Rectal smooth muscle tissue (tissue), 1 donor: ENCODE measurements around the gene C11orf97.

Experiments used
- H3K27ac ChIP-seq: one replicate; pipeline ENCODE4 v1.7.0; 2013; ENCODE audit warnings: low read depth, low read length, inconsistent platforms
- H3K27me3 ChIP-seq: one replicate; pipeline ENCODE4 v1.7.0; 2013; ENCODE audit warnings: low read length; ENCODE audit not compliant: control insufficient read depth, insufficient read depth
- H3K36me3 ChIP-seq: one replicate; pipeline ENCODE4 v1.7.0; 2013; ENCODE audit warnings: low read length; ENCODE audit not compliant: control insufficient read depth, insufficient read depth
- H3K4me1 ChIP-seq: one replicate; pipeline ENCODE4 v1.7.0; 2013; ENCODE audit warnings: low read length; ENCODE audit not compliant: control insufficient read depth, insufficient read depth
- H3K4me3 ChIP-seq: one replicate; pipeline ENCODE4 v1.7.0; 2013; ENCODE audit warnings: low read length
- H3K9ac ChIP-seq: one replicate; pipeline ENCODE4 v1.7.0; 2013; ENCODE audit warnings: low read length

C11orf97 gene, protein sequence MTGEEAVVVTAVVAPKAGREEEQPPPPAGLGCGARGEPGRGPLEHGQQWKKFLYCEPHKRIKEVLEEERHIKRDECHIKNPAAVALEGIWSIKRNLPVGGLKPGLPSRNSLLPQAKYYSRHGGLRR

DNA sequence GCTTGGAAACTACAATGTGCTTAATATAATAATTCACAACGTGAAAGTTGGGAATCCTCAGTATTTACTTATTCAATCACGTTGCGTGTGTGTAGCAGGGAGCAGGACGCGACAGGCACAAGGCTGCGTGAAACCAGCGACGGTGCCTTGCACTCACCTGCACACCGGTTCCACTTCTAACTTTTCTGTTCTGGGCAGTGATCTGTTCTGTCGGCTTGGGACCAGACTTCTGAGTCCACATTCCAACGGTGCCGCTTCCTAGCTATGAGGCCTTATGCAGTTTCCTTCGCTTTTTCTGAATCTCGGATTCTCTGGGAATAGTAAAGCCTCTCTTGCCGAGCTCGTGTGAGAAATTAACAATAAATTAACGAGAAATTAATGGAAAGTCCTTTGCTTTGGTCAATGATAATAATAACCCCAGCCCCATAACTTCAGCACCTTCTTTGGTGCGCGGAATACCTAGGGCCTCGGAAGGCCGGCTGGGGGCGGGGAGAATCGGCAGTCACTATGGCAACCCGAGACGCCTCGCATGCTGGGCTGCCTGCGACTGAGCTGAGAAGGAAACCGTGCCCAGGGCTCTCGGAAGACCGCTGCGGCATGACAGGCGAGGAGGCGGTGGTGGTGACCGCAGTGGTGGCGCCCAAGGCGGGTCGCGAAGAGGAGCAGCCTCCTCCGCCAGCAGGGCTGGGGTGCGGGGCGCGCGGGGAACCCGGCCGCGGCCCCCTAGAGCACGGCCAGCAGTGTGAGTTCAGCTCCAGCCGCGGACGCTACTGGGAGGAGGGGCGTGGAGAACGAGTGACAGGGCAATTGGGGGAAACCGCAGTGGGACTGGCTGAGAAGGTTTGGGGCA is at the start of gene C11orf97:
TSS of gene C11orf97 (plus strand) at position 530 of the 850 bp plus-strand sequence. CDS start at position 598, 68 bp downstream.
- H3K27ac ChIP-seq, result no peak within 1 kb of the TSS
- peak within 1 kb of the TSS; percentile 66 for H3K4me3 ChIP-seq
- no peaks in the 10 kb centered on the region for H3K27me3 ChIP-seq
- H3K9ac ChIP-seq, result no peak within 1 kb of the TSS
- H3K36me3 ChIP-seq, result no peaks in the 10 kb centered on the region
- no peaks in the 10 kb centered on the region for H3K4me1 ChIP-seq

DNA sequence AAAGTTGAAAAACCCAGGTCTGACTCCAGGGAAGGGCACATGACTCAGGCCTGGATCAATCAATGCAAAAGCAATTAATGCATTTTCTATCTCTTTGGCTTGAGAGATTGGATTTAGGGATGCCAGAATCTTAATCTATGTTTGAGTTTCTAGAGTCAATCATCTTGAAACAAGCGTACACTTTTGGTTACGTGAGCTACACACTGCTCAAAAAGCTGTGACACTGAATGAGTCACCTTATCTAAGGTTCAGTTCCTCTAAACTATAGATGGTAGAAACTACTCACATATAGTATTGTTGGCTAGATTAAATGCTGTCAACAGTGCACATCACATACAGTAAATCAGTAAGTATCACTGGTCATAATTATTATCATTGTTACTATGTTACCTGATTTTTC is 42.8 kb upstream of the C11orf97 start:
- no peak overlapping the region for H3K4me3 ChIP-seq
- H3K27me3 ChIP-seq, result no peaks in the 10 kb centered on the region
- peaks cover 3% of the 10 kb centered on the region for H3K36me3 ChIP-seq
- no peak overlapping the region for H3K27ac ChIP-seq
- no peaks in the 10 kb centered on the region for H3K4me1 ChIP-seq
- H3K9ac ChIP-seq, result no peak overlapping the region

DNA sequence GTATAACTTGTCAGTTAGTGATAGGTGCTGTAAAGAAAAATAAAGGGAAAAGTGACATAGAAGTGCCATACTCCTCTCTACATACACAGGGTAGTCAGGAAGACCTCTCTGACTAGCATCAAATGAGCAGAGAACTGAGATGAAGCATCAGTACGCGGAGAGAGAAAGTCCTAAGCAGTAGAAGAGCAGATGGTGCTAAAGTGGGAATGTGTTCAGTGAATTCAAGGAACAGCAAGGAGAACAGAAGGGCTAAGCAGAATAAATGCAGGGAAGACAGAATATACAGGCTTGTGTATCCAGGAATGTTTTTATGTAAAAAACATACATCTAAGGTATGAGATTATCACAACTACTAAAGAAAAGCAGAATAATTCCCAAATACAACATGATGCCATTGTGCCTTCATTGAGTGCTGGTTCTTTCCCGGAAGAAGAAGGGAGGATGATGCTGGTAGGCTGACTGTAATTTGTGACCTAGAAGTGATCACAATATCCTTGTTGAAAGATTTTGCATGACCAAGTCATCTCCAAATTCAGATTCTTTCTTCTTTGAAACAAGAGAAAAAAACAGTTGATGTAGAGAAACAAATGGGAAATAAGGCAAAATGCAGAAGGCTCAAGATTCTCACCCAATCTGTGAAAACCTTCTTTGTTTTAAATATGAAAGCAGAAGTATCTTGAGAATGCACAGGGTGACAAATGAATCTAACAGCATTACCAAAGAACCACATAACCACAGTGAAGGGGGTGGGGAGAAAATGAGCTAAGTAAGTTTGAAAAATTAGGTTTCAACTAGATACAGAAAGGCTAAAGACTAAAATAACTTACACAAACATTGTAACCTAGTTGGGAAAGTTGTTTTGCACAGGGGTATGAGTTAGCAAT is 39.1 kb upstream of the C11orf97 start:
- Histone ChIP-seq H3K36me3 (peaks cover 3% of the 10 kb centered on the region), H3K27me3 (no peaks in the 10 kb centered on the region), H3K9ac (no peak overlapping the region), H3K27ac (no peak overlapping the region), H3K4me1 (no peaks in the 10 kb centered on the region), H3K4me3 (no peak overlapping the region)

DNA sequence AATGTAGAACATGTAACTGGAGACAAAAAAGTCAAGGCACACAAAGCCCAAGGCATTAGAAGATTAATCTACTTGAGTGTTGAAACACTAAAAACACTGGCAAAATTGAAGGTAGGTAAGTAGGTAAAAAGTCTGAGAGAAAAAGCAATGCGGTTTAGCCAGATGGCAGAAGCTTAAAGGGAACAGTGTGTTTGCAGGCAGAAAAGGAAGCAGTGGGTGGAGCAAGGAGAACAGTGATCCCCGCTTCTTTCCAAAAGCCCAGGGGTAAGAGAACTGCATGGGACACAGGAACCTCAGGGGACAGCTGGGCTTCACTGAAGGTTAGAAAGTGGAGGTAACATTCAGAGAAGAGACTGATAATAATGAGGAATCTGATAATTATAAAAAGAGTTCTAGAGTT is 34.6 kb upstream of the C11orf97 start:
- Histone ChIP-seq H3K36me3 (peaks cover 3% of the 10 kb centered on the region), H3K27ac (no peak overlapping the region), H3K4me3 (no peak overlapping the region), H3K4me1 (no peaks in the 10 kb centered on the region), H3K27me3 (no peaks in the 10 kb centered on the region), H3K9ac (no peak overlapping the region)

DNA sequence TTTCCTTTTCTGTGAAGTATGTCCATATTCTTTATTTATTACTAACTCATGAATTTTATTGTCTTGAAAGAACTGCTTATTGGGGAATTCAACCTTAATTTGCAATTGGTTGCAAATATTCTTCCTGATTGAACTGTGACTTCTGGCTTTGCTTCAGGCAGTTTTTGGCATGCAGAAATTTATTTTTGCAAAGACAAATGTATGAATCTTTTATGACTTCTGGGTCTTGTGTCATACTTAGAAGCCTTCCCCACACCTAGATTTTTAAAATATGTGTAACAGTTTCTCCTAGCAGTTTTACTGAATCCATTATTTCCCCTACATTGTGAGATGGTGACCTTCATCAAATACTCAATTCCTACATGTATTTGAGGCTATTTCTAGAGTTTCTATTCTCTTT is 30.9 kb upstream of the C11orf97 start:
- Histone ChIP-seq H3K27ac (no peak overlapping the region), H3K4me1 (no peaks in the 10 kb centered on the region), H3K4me3 (no peak overlapping the region), H3K27me3 (no peaks in the 10 kb centered on the region), H3K9ac (no peak overlapping the region), H3K36me3 (no peaks in the 10 kb centered on the region)

DNA sequence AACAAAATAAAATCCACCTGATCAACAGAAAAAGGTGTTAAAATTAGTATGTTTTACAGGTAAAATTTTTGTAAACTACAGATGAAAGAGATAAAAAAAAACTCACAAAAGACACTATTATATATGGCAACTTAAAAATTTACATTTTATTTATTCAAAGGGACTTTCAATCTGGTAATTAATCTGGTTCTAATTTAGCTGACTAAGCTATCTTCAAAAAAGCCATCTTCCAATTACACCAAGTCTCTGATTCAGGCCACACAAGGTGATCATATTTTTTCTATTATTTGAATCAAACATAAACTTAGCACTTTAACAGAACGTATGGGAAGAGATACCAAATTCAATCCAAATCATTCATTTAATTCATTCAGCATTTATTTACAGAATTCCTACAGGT is 26.2 kb upstream of the C11orf97 start:
- Histone ChIP-seq H3K4me1 (no peaks in the 10 kb centered on the region), H3K36me3 (peaks cover 2% of the 10 kb centered on the region), H3K27ac (no peak overlapping the region), H3K9ac (no peak overlapping the region), H3K27me3 (no peaks in the 10 kb centered on the region), H3K4me3 (no peak overlapping the region)

DNA sequence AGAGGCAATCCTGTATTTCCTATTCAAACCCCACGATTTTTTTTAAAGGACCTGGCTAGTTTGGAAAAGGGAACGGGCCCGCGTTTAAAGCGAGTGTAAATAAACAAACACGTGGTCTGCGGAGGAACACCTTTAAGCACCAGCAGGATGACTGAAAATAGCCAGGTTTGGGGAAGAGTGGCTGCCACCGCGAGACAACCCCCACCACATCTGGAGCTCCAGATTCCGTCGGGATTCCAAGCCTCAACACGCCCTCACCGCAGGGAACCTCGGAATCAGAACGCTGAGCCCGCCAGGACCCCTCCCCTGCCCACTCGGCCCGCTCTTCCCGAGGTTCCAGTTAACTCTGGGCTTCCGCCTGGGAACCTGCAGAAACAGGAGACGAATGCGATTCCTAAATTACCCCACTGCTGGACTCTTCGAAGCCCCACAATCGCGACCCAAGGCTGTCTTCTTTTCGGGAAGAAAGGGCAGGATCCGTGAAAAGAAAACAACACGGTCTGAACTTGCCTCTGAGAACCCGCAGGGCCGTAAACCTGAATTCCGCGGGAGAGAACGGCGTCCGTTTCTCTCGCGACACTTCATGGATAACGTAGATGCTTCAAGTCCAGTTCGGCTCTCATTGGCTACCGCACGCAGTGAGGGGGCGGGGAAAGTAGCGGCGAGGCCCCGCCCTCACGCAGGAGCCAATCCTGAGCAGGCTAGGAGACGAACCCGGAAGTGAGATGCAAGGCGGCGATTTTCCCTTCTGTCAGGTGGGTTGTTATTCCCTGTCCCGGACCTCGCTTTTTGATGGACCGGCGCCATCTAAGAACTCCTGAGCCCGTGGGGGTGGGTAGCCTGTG is 18.8 kb upstream of the C11orf97 start, which contains the start of the genes ANKRD49 and MRE11:
TSS of gene ANKRD49 (plus strand) at position 704 of the 845 bp plus-strand sequence. CDS start 2,710 bp downstream, outside the sequence.
TSS of gene MRE11 (minus strand) at position 564 of the 845 bp plus-strand sequence. CDS start 1,043 bp downstream, outside the sequence.
- peaks cover 10% of the 10 kb centered on the region for H3K4me1 ChIP-seq
- peak within 1 kb of the TSS; percentile 83 for H3K27ac ChIP-seq
- peaks cover 5% of the 10 kb centered on the region for H3K36me3 ChIP-seq
- H3K9ac ChIP-seq, result peak within 1 kb of the TSS; percentile 83
- no peaks in the 10 kb centered on the region for H3K27me3 ChIP-seq
- peak within 1 kb of the TSS; percentile 96 for H3K4me3 ChIP-seq

DNA sequence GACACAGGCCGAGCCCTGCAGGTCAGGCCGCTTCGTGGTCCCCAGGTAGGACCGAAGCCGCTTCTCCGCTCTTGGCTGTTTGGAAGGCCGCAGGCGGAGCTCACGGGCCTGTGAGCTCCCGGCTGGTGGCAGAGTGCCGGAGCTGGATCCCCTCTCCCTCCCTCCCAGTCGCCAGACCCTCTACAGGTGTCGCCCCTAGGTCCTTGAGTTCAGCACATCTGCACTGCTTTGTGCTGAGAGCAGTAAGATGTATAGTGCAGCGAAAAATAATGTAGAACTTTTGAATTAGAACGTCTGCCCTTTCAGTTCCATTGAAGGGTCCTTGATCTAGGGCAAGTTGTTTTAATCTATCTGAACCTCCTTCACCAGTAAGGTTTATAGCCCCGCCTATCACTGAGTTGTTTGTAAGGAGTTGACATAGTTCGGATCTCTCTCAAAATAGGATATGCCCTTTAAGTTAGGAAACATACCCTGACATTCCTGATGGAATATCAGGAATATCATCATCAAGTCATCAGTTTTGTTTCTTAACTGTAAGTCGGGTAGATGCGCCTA is 18.1 kb upstream of the C11orf97 start:
- Histone ChIP-seq H3K4me3 (peak overlapping the region; percentile 96), H3K27me3 (no peaks in the 10 kb centered on the region), H3K27ac (peak overlapping the region; percentile 83), H3K36me3 (peaks cover 3% of the 10 kb centered on the region), H3K4me1 (peaks cover 10% of the 10 kb centered on the region), H3K9ac (peak overlapping the region; percentile 83)

DNA sequence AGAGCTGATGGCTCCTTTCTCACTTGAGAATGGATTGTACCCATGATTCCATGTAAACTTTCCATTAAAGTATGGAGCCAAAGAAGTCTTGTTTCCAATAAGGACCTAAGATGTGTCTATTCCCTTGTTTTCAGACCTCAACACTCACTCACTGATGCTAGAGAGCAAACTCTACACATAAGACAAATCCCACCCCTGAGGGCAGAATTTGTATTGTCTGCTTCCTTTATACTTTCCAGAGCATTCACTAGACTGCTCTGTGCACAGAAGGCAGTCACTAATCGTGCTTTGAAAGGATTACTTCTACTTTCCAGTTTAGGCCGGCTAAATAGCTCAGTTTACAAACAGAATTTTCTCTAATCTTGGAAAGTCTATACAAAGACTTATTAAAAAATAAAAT is 12.1 kb upstream of the C11orf97 start:
- Histone ChIP-seq H3K27ac (no peak overlapping the region), H3K36me3 (peaks cover 7% of the 10 kb centered on the region), H3K4me3 (no peak overlapping the region), H3K4me1 (no peaks in the 10 kb centered on the region), H3K27me3 (no peaks in the 10 kb centered on the region), H3K9ac (no peak overlapping the region)

DNA sequence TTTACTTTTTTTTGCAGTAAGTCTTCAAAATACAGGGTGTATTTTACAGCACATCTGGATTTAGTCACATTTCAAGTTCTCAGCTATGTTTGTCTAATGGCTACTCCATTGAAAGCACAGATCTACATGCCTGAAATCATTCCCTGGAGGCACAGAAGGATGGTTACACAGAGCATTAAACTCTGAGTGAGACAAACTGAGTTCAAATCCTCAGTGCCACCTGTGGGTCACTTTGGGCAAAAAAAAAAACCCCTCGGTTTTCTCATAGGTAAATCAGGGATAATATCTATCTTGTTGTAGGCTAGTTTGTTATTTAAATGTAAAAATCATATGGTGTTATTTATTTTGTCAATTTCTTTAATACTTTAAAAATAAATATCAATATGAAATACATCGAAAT is 10.7 kb upstream of the C11orf97 start:
- H3K9ac ChIP-seq, result no peak overlapping the region
- H3K36me3 ChIP-seq, result peaks cover 7% of the 10 kb centered on the region
- H3K4me1 ChIP-seq, result no peaks in the 10 kb centered on the region
- no peaks in the 10 kb centered on the region for H3K27me3 ChIP-seq
- H3K4me3 ChIP-seq, result no peak overlapping the region
- H3K27ac ChIP-seq, result no peak overlapping the region

DNA sequence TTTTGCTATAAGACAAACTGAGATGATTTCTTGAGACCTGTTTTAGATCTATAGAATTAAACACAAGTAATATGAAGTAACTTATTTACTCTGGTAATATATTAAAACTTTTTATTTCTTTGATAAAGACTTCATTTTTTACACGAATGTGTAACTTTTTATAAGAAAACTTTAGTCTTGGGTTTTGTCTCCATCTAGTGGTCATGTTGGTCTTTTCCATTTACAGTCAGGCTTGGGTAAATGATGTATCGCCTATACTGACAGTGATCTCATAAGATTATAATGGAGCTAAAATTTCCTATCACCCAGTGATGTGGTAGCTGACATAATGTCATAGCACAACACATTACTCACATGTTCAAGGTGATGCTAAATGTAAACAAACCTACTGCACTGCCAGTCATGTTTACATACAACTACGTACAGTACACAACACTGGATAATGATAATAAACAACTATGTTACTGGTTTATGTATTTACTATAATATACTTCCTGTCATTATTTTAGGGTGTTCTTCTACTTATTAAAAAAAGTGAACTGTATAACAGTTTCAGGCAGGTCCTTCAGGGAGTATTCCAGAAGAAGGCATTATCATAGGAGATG is 7.5 kb upstream of the C11orf97 start:
- Histone ChIP-seq H3K36me3 (peaks cover 2% of the 10 kb centered on the region), H3K27me3 (no peaks in the 10 kb centered on the region), H3K4me1 (no peaks in the 10 kb centered on the region), H3K9ac (no peak overlapping the region), H3K27ac (no peak overlapping the region), H3K4me3 (no peak overlapping the region)
